ENCODE results near the gene TSHR. TPM values are rescaled to one million over a fixed set of nuclear protein-coding genes. Genes with fewer than 3 reads are reported as not detected.

TSHR gene
- total RNA-seq, 1 donor from 2014 or later = 1.7 TPM

- no peak for DNase-seq
Observed at GRCh38 chr14:81187832-81188522, 232.6 kb downstream of the TSHR start.

GRCh38 chr14:81192594-81192993 is 237.2 kb downstream of the TSHR start:
- no peak for DNase-seq

GRCh38 chr14:81193924-81194633 is 238.7 kb downstream of the TSHR start:
- no peak for DNase-seq

Other genes starting within 250 kb of the TSHR start
- gene CEP128, start 13.9 kb upstream of the TSHR start, total RNA-seq = 17.6 TPM